ENCODE results near the gene CEND1.
"Not testable (repeated sequence)": the region's sequence is repeated elsewhere in the genome, so short reads cannot be mapped to it uniquely, and the experiment has no call there.

Gene CEND1

GRCh38 chr11:763549-764321, 26.2 kb downstream of the CEND1 start:
- DNase-seq (ENCODE audit: low read depth) = no peak

- DNase-seq (ENCODE audit: low read depth) = no peak
These were observed 26.8 kb downstream of the CEND1 start for GRCh38 chr11:763073-763463.

DNA sequence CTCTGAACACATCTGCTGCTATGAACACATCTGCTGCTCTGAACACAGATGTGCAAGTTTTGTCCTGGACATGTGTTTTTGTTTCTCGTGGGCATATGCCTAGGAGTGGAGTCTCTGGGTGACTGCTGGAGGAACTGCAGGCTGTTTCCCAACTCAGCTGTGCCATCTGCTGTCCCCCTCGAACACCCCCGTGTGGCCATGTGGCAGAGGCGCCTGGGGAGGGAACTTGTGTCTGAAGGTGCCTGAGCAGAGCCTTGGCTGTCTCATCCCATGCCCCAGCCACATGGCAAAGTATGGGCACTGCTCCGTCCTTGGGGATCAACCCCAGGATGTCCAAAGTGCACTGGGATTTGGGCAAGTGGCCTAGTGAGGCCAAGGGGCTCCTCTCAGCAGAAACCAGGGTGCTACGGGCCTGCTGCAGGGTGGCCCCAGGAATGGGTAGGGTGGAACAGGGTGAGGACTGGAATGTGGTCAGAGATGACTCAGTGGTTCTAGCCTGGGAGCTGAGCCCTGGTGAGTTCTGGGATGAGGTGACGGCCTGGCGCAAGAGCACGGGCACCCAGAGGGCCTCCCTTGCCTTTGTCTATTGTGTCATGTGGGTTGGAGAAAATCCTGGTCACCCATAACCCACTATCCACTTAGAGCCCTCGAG, 27.3 kb downstream of the CEND1 start:
- no peak for DNase-seq (ENCODE audit: low read depth)

DNA sequence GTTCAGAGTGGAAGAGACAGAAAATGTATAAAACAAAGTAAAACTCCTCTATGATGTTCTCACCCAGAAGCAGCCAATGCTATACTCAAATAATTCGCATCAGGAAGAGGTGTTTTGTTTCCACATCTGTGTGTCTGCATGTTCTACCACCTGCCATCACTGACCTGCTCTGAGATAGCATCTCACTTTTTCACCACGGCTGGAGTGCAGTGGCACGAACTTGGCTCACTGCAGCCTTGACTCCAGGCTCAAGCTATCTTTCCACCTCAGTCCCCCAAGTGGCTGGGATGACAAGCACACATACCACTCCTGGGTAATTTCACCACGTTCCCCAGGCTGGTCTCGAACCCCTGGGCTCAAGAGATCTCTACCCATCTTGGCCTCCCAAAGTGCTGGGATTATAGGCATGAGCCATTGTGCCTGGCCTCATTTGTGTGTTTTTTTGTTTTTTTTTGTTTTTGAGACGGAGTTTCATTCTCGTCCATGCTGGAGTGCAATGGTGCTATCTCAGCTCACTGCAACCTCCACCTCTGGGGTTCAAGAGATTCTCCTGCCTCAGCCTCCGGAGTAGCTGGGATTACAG, 28.3 kb downstream of the CEND1 start:
- no peak for DNase-seq (ENCODE audit: low read depth)

- no peak for DNase-seq (ENCODE audit: low read depth)
These were observed 29.7 kb downstream of the CEND1 start for GRCh38 chr11:760236-760635.

- DNase-seq (ENCODE audit: low read depth) = no peak
These were observed 40.2 kb downstream of the CEND1 start for GRCh38 chr11:749731-750130.

- DNase-seq (ENCODE audit: low read depth) = no peak
These were observed 41.9 kb downstream of the CEND1 start for GRCh38 chr11:748007-748359.

DNA sequence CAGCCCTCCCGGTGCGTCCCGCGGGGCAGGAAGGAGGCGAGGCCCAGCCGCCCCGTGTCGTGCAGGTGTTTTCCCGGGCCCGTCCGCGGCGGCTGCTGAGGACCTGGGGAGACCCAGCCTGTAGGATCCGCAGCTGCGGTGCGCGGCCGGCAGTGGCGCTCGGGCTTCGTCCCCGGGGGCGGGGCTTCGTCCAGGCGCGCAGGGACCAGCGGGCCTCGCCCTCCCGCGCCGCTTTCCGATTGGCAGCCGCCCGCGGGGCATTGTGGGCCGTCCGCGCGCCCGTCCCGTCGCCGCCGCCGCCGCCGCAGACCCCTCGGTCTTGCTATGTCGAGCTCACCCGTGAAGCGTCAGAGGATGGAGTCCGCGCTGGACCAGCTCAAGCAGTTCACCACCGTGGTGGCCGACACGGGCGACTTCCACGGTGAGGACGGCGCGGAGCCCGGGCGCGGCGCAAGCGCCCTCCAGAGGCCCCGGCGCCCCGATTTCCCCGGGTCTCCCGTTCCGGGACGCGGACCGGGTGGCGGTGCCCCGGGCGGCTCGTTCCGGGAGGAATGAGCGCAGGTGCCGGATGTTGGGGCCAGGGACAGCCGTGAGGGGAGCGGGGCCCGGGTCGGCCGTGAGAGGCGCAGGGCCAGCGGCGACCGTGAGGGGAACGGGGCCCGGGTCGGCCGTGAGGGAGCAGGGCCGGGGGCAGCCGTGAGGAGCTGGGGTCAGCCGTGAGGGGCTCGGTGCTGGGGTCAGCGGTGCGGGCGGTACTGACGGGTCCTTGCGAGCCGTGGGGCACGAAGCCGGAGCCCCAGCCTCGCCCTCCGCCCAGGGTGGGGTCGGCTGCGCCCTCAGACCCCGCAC, 42.5 kb downstream of the CEND1 start, which contains the start of gene TALDO1:
TALDO1 (plus strand) TSS at position 307 of the 849 bp plus-strand sequence; CDS start at position 325, 18 bp downstream.
- DNase-seq (ENCODE audit: low read depth) = peak; percentile 78

DNA sequence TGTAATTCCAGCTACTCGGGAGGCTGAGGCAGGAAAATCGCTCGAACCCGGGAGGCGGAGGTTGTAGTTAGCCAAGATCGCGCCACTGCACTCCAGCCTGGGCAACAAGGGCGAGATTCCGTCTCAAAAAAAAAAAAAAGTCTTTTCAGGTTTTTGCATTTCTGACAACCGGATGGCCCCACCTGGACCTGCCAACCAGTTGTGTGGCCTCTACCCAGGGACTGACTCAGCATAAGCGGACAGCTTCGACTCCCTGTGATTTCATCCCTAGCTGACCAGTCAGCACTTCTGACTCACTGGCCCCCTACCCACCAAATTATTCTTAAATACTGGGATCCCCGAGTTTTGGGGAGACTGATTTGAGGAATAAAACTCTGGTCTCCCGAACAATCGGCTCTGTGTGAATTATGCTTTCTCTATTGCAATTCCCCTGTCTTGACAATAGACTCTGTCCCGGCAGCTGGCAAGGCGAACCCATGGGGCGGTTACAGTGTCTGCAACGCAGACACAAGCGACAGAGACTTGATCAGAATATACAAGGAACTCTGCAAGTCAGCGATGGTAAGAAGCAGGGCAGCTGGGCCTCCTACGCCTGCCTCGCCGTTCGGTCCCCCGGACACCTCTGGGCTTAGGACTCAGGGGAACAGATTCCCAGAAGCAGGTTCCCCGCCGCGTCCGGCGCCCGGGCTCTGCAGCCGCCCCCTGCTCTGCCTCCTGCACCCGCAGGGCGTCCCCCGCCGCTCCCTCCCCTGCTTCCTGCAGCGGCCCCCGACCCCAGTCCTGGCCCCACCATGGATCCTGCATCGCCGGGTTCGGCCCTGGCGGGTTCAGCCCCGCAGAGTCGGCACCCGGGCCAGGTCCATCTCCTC, 43.4 kb downstream of the CEND1 start:
- DNase-seq (ENCODE audit: low read depth) = no peak

DNA sequence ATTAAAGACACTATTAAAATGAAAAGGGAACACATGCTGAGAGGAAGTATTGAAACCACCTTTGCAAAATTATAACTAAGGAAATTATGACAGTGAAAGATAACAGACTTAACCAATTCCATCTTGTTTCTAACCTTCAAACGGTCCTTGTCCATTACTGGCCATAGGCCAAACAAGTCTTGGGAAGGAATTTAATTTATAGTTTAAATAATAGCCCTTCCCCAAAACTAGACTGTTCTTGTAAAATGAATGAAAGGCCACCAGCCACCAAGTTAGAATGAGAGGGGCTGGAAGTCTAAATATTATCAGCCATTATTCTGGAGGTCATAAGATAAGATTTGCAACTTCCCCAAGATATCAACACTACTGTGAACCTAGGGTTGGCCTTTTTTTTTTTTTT, 44.5 kb downstream of the CEND1 start:
- no peak for DNase-seq (ENCODE audit: low read depth)

DNA sequence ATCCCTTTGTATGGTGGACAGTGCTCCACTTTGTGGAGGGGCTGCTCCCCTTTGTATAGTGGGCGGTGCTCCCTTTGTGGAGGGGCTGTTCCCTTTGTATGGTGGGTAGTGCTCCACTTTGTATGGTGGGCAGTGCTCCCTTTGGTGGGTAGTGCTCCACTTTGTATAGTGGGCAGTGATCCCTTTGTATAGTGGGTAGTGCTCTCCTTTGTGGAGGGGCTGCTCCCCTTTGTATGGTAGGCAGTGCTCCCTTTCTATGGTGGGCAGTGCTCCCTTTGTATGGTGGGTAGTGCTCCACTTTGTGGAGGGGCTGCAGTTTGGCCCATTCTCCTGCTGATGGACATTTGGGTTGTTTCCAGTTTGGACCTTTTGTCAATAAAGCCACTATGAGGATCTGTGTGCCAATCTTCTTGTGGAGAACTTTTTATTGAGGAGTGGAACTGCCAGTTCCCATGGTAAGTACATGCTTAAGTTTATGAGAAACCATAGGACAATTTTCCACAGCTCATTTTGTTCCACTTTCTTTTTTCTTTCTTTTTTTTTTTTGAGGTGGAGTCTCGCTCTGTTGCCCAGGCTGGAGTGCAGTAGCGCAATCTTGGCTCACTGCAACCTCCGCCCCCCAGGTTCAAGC, 47.2 kb downstream of the CEND1 start:
- no peak for DNase-seq (ENCODE audit: low read depth)

GRCh38 chr11:742156-742546, 47.7 kb downstream of the CEND1 start:
- DNase-seq (ENCODE audit: low read depth) = no peak

- not testable (repeated sequence) for DNase-seq (ENCODE audit: low read depth)
These were observed 52.0 kb downstream of the CEND1 start for GRCh38 chr11:737899-738298.

- no peak for DNase-seq (ENCODE audit: low read depth)
These were observed 52.5 kb downstream of the CEND1 start for GRCh38 chr11:737366-737765.

All from activated T-helper 9 cell treated with anti-CD3 and anti-CD28 coated beads, Interleukin-2, amount 50 U/mL, for 16 hours (primary cell).